Measurements from ENCODE around the gene GFI1. TPM values are rescaled to one million over a fixed set of nuclear protein-coding genes. Genes with fewer than 3 reads are reported as not detected.

The GFI1 gene
- total and polyA plus RNA-seq, 2 donors (not counting 3 experiments of a cell fraction or from before 2014, with no cell fraction given) = 0.11 to 0.22 TPM

- no peaks in the 10 kb centered on the region for H4K20me1 ChIP-seq (replicated peaks; ENCODE audit: control insufficient read depth, extremely low read depth, insufficient read depth, low read length)
- POLR2A ChIA-PET = no interaction called here
- BruUV-seq (replicated peaks) = no TSS peak
- TF ChIP-seq POLR2A (IDR thresholded peaks at IDR 0.05; ENCODE audit: low read depth, low read length) (no peak), GATA2 (IDR thresholded peaks at IDR 0.05; ENCODE audit: insufficient read depth, insufficient read length, low read depth, low read length) (no peak), EZH2 (IDR thresholded peaks at IDR 0.05; ENCODE audit: borderline replicate concordance, low read depth, low read length, severe bottlenecking) (no peak), POLR2AphosphoS5 (IDR thresholded peaks at IDR 0.05; ENCODE audit: insufficient read depth, low read depth, low read length) (no peak), FOS (IDR thresholded peaks at IDR 0.05; ENCODE audit: borderline replicate concordance, insufficient read depth, low read length) (no peak), JUN (IDR thresholded peaks at IDR 0.05; ENCODE audit: borderline replicate concordance, insufficient read depth, insufficient read length, low read depth) (no peak), MYC (IDR thresholded peaks at IDR 0.05; ENCODE audit: low read depth, low read length) (no peak)
- TF ChIP-seq, protein P1, sequence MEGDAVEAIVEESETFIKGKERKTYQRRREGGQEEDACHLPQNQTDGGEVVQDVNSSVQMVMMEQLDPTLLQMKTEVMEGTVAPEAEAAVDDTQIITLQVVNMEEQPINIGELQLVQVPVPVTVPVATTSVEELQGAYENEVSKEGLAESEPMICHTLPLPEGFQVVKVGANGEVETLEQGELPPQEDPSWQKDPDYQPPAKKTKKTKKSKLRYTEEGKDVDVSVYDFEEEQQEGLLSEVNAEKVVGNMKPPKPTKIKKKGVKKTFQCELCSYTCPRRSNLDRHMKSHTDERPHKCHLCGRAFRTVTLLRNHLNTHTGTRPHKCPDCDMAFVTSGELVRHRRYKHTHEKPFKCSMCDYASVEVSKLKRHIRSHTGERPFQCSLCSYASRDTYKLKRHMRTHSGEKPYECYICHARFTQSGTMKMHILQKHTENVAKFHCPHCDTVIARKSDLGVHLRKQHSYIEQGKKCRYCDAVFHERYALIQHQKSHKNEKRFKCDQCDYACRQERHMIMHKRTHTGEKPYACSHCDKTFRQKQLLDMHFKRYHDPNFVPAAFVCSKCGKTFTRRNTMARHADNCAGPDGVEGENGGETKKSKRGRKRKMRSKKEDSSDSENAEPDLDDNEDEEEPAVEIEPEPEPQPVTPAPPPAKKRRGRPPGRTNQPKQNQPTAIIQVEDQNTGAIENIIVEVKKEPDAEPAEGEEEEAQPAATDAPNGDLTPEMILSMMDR (IDR thresholded peaks at IDR 0.05; ENCODE audit: extremely low read depth in 1 of 2, insufficient read depth in 1 of 2, low read depth in 1 of 2, low read length in 2 of 2) = no peak
- TF ChIP-seq, protein P2, sequence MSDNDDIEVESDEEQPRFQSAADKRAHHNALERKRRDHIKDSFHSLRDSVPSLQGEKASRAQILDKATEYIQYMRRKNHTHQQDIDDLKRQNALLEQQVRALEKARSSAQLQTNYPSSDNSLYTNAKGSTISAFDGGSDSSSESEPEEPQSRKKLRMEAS (IDR thresholded peaks at IDR 0.05; ENCODE audit: insufficient read depth, insufficient read length) = no peak
- CTCF ChIA-PET = interaction anchor here (2.2 kb wide), 1 partner anchor 134 kb away, joined by 5 read pairs; no protein-coding TSS in a partner anchor
- no peaks in the 10 kb centered on the region for H3K9me1 ChIP-seq (replicated peaks; ENCODE audit: control insufficient read depth, extremely low read depth, insufficient read depth, low read length)
- H3K9me3 ChIP-seq (replicated peaks; ENCODE audit: control insufficient read depth, insufficient read depth, low read length) = no peaks in the 10 kb centered on the region
- H3K27ac ChIP-seq (ENCODE audit: insufficient read depth, low read depth, low read length) = no peak overlapping the region
- H3K9ac ChIP-seq (replicated peaks; ENCODE audit: extremely low read depth, insufficient read depth, low read length) = no peak overlapping the region
- no peak for FAIRE-seq
- peak overlapping the region; percentile 14 for H2AFZ ChIP-seq (ENCODE audit: low read depth, low read length)
- H3K36me3 ChIP-seq (ENCODE audit: control insufficient read depth in 2 of 2, extremely low read depth in 1 of 2, insufficient read depth in 2 of 2, low read length in 2 of 2) = no peaks in the 10 kb centered on the region
- no peak for DNase-seq (ENCODE audit: low read depth, low spot score)
- no peak overlapping the region for H3K4me2 ChIP-seq (ENCODE audit: insufficient read depth, low read length)
- peaks cover 0 to 5% of the 10 kb centered on the region in 2 experiments for H3K27me3 ChIP-seq (ENCODE audit: control insufficient read depth in 2 of 2, insufficient read depth in 2 of 2, low read length in 2 of 2)
- H3K4me3 ChIP-seq (replicated peaks in 1 of 3; ENCODE audit: insufficient read depth in 1 of 3, low read depth in 1 of 3, low read length in 3 of 3) = no peak overlapping the region
- dilution Hi-C loops (cut with MboI; ENCODE audit: extremely low pct_ligation_motif_present, low sequenced_read_pairs) = no loop called here
- intact Hi-C loops (cut with micrococcal nuclease) = no loop called here
- peaks cover 7% of the 10 kb centered on the region for H3K4me1 ChIP-seq (ENCODE audit: control insufficient read depth, extremely low read depth, insufficient read depth, low read length)
- H3K79me2 ChIP-seq (ENCODE audit: control insufficient read depth, insufficient read depth, low read length) = no peaks in the 10 kb centered on the region
Observed at GRCh38 chr1:92443893-92444292, 42.8 kb downstream of the GFI1 start.
